Parathyroid adenoma (tissue), 2 donors: ENCODE results near the gene XYLT1.

Experiments
- H2AFZ ChIP-seq: fragments of 300-600 bp; sonication (generic); one replicate; pipeline ENCODE4 v1.7.0; 2017; ENCODE audit warnings: antibody characterized with exemption, mild to moderate bottlenecking
- H3K27ac ChIP-seq: fragments of 300-600 bp; sonication (generic); one replicate; pipeline ENCODE4 v1.7.0; 2017
- H3K27me3 ChIP-seq: fragments of 300-600 bp; sonication (generic); one replicate; pipeline ENCODE4 v1.7.0; 2017; ENCODE audit warnings: low read length; ENCODE audit not compliant: control insufficient read depth, insufficient read depth
- H3K36me3 ChIP-seq: fragments of 300-600 bp; sonication (generic); one replicate; pipeline ENCODE4 v1.7.0; 2017; ENCODE audit warnings: low read length; ENCODE audit not compliant: control insufficient read depth, insufficient read depth
- H3K4me1 ChIP-seq: fragments of 300-600 bp; sonication (generic); one replicate; pipeline ENCODE4 v1.7.0; 2017; ENCODE audit warnings: control low read depth
- H3K4me2 ChIP-seq: fragments of 300-600 bp; sonication (generic); one replicate; pipeline ENCODE4 v1.7.0; 2017; ENCODE audit warnings: low read length
- H3K4me3 ChIP-seq: fragments of 300-600 bp; sonication (generic); one replicate; pipeline ENCODE4 v1.7.0; 2017; ENCODE audit warnings: low read depth, low read length
- H3K79me2 ChIP-seq: fragments of 300-600 bp; sonication (generic); one replicate; pipeline ENCODE4 v1.7.0; 2017; ENCODE audit warnings: control low read depth
- H3K9ac ChIP-seq: fragments of 300-600 bp; sonication (generic); one replicate; pipeline ENCODE4 v1.7.0; 2017; ENCODE audit warnings: mild to moderate bottlenecking
- H3K9me3 ChIP-seq: fragments of 300-600 bp; sonication (generic); one replicate; pipeline ENCODE4 v1.7.0; 2017; ENCODE audit warnings: low read length; ENCODE audit not compliant: control insufficient read depth
- TF ChIP-seq, protein P1 (sequence below): fragments of 300-600 bp; sonication (generic); IDR thresholded peaks from one replicate; pipeline ENCODE4 v1.7.0; 2017; ENCODE audit warnings: antibody characterized with exemption, mild to moderate bottlenecking
- donor health status: primary hyperparathyroidism.

The XYLT1 gene

GRCh38 chr16:17304491-17305119 lies 166.2 kb downstream of the XYLT1 start:
- Histone ChIP-seq H3K27me3 (no peaks in the 10 kb centered on the region), H3K4me3 (no peak overlapping the region), H3K9ac (no peak overlapping the region), H3K4me1 (peaks cover 25% of the 10 kb centered on the region), H3K4me2 (peak overlapping the region; percentile 15), H3K9me3 (no peaks in the 10 kb centered on the region), H3K79me2 (no peaks in the 10 kb centered on the region), H3K27ac (peak overlapping the region; percentile 79), H3K36me3 (no peaks in the 10 kb centered on the region), H2AFZ (peak overlapping the region; percentile 14)
- TF ChIP-seq, protein P1, sequence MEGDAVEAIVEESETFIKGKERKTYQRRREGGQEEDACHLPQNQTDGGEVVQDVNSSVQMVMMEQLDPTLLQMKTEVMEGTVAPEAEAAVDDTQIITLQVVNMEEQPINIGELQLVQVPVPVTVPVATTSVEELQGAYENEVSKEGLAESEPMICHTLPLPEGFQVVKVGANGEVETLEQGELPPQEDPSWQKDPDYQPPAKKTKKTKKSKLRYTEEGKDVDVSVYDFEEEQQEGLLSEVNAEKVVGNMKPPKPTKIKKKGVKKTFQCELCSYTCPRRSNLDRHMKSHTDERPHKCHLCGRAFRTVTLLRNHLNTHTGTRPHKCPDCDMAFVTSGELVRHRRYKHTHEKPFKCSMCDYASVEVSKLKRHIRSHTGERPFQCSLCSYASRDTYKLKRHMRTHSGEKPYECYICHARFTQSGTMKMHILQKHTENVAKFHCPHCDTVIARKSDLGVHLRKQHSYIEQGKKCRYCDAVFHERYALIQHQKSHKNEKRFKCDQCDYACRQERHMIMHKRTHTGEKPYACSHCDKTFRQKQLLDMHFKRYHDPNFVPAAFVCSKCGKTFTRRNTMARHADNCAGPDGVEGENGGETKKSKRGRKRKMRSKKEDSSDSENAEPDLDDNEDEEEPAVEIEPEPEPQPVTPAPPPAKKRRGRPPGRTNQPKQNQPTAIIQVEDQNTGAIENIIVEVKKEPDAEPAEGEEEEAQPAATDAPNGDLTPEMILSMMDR, result no peak

DNA sequence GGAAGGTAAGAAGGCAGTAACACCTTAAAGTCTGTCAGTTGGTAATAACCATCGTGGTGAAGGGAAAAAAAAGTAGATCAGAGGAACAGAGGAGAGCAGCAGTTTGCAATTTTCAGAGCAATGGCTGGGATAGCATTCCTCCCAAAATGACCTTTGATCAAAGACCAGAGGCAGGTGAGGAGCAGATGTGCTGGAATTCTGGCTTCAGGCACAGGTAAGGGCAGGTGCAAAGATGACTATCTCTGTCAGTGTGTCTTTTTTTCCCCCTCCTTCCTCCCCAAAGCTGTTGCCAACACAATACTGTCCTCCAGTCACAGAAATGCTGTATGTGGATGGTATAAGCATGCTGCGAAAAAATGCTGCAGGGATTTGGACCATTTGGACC lies 166.7 kb downstream of the XYLT1 start:
- no peak overlapping the region for H3K4me3 ChIP-seq
- peak overlapping the region; percentile 13 for H3K4me2 ChIP-seq
- peak overlapping the region; percentile 79 for H3K27ac ChIP-seq
- H2AFZ ChIP-seq, result peak overlapping the region; percentile 14
- H3K9me3 ChIP-seq, result no peaks in the 10 kb centered on the region
- TF ChIP-seq, protein P1, result no peak
- peaks cover 25% of the 10 kb centered on the region for H3K4me1 ChIP-seq
- no peaks in the 10 kb centered on the region for H3K79me2 ChIP-seq
- H3K9ac ChIP-seq, result no peak overlapping the region
- H3K36me3 ChIP-seq, result no peaks in the 10 kb centered on the region
- no peaks in the 10 kb centered on the region for H3K27me3 ChIP-seq

DNA sequence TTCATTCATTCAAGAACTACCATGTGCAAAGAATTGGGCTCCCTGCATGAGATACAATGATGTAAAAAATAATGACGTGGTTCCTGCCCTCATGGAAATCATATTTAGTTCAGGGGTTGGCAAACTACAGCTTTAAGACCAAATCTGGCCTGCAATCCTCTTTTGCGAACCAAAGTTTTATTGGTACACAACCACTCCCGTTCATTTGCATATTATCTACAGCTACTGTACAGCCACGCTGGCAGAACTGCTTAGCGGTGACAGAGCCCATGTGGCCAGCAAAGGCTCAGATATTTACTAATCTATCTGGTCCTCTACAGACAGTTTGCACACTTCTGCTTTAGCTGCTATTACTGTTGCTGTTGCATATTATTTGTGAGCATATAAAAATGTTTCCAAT lies 167.7 kb downstream of the XYLT1 start:
- H2AFZ ChIP-seq, result no peak overlapping the region
- no peaks in the 10 kb centered on the region for H3K9me3 ChIP-seq
- H3K79me2 ChIP-seq, result no peaks in the 10 kb centered on the region
- H3K4me2 ChIP-seq, result no peak overlapping the region
- no peak overlapping the region for H3K4me3 ChIP-seq
- no peak overlapping the region for H3K9ac ChIP-seq
- no peaks in the 10 kb centered on the region for H3K36me3 ChIP-seq
- no peaks in the 10 kb centered on the region for H3K27me3 ChIP-seq
- H3K4me1 ChIP-seq, result peaks cover 25% of the 10 kb centered on the region
- TF ChIP-seq, protein P1, result no peak
- no peak overlapping the region for H3K27ac ChIP-seq

DNA sequence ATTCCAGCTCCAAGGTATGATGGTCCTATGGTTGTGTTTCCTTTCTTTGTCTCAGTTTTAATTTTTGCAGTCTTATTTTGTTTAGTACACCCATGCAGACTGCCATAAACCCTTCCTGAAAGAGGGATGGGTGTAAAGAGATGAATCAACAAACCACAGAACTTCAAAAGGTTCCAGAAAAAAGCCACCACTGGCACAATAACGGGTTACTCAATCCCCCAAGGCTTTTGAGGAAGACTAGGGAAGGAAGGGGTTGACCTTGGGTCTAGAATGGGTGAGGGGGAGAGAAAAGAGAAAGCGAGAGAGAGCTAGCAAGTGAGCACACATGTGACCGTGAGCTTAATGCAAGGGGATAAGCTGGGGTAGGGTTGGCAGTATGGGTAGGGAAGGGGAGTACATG lies 168.1 kb downstream of the XYLT1 start:
- Histone ChIP-seq H3K4me1 (peaks cover 25% of the 10 kb centered on the region), H3K27ac (no peak overlapping the region)
- TF ChIP-seq, protein P1, result no peak

DNA sequence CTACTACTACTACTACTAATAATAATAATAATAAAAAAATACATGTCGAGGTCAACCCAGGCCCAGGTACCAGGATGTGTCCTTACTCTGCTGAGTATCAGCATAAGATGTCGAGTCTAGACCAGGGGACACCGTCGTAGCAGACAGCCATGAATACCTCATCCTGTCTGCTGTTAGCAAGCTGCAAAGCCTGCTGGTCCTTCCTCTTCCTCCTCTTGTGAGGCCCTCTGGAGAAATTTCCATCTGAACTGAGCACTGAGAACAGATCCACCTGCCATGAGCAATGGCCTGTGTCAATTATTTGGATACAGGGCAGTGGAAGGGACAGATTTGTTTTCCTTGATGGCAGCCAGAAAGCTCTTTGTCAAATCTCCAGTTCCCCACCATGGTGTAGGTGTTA lies 168.5 kb downstream of the XYLT1 start:
- TF ChIP-seq, protein P1, result no peak
- Histone ChIP-seq H3K4me2 (no peak overlapping the region), H2AFZ (no peak overlapping the region), H3K79me2 (no peaks in the 10 kb centered on the region), H3K27me3 (no peaks in the 10 kb centered on the region), H3K27ac (no peak overlapping the region), H3K9me3 (no peaks in the 10 kb centered on the region), H3K4me1 (peaks cover 25% of the 10 kb centered on the region), H3K36me3 (no peaks in the 10 kb centered on the region), H3K9ac (no peak overlapping the region), H3K4me3 (no peak overlapping the region)

More for the DNA sequence above, 168.1 kb downstream of the XYLT1 start:
- Histone ChIP-seq H3K79me2 (no peaks in the 10 kb centered on the region), H3K9me3 (no peaks in the 10 kb centered on the region), H3K4me2 (no peak overlapping the region), H3K36me3 (no peaks in the 10 kb centered on the region), H2AFZ (no peak overlapping the region), H3K4me3 (no peak overlapping the region), H3K9ac (no peak overlapping the region), H3K27me3 (no peaks in the 10 kb centered on the region)
